GM18502 (cell line): ENCODE results near the gene RMP24.

ENCODE experiments used
- ATAC-seq: cut with Tn5 transposase; IDR thresholded peaks from one replicate; pipeline ENCODE4 v1.9.1; 2021; ENCODE audit warnings: mild to moderate bottlenecking; ENCODE audit not compliant: unreplicated experiment, poor library complexity

Gene RMP24

GRCh38 chr18:35972197-35973000, at the start of gene RMP24:
RMP24 (plus strand) TSS chr18:35972679.
- peak; percentile 96 for ATAC-seq

GRCh38 chr18:35923939-35924684, 48.4 kb upstream of the RMP24 start:
- no peak for ATAC-seq

GRCh38 chr18:35926884-35927283, 45.6 kb upstream of the RMP24 start:
- ATAC-seq = no peak

DNA sequence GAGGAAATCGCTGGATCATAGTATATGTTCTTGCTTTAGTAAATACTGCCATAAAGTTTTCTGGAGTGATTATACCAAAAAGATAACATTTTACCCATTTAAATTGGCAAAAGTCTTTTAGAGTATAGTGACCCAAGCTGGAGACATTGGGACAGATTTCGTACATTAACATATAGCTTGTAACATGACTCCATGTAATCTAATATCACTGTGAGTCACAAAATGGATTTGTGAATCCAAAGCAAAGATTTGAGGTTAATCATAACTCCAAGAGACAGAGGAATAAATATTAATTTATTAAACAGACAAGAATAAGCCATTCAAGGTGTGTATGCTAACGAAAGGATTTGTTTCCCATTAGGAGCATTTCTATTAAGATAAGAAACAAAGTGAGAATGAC, 45.0 kb upstream of the RMP24 start:
- ATAC-seq = no peak

GRCh38 chr18:35933982-35934381, 38.5 kb upstream of the RMP24 start:
- ATAC-seq = no peak

DNA sequence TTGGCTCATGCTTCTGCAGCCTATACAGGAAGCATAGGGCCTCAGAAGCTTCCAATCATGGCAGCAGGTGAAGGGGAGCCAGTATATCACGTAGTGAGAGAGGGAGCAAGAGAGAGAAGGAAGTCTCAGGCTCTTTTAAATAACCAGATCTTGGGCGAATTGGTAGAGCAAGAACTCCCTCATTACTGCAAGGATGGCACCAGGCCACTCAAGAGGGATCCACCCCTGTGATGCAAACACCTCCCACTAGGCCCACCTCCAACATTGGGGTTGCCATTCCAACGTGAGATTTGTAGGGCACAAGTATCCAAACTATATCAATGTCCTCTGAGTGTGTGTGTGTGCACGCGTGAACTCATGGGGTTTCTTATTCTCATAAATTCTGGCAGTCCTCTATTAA, 37.6 kb upstream of the RMP24 start:
- no peak for ATAC-seq

DNA sequence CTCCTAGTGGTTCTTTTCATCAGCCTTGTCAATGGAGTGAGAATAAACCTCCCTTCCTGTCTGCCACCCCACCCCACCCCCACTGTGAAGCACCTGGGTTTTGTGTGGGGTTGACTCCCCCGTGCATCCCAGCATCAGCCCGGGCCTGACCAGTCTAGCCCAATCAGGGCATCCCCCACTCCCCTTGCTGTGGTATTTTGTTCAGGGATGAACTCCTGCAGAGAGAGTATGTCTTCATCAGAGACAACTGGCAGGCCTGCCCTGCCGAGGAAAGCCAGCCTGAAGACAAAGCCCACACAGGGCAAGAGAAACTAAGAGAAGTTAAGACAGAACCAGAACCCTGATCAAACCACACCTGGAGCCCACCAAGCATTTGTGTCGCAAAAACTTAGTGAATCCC, 36.7 kb upstream of the RMP24 start:
- no peak for ATAC-seq

GRCh38 chr18:35936951-35937350, 35.5 kb upstream of the RMP24 start:
- ATAC-seq = no peak

DNA sequence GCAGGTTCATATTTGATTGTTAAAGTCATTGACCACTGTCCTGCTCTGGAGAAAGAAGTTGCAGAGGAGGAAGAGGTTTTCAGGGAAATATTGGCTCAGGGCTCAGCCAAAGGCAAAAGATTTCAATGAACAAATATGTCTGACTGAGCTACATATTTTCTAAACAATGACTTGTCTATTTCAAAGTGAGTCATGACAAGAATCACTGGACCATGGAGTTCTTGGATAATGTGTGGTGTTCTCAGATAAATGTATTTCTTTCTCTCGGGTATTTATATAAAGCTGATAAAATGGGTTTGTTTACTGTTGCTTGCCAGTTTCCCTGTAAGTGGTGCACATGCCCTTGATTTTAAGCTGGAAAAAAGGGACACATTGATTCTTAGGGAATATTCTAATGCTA, 34.3 kb upstream of the RMP24 start:
- no peak for ATAC-seq

GRCh38 chr18:35938562-35938961, 33.9 kb upstream of the RMP24 start:
- no peak for ATAC-seq

GRCh38 chr18:35939138-35939537, 33.3 kb upstream of the RMP24 start:
- no peak for ATAC-seq

DNA sequence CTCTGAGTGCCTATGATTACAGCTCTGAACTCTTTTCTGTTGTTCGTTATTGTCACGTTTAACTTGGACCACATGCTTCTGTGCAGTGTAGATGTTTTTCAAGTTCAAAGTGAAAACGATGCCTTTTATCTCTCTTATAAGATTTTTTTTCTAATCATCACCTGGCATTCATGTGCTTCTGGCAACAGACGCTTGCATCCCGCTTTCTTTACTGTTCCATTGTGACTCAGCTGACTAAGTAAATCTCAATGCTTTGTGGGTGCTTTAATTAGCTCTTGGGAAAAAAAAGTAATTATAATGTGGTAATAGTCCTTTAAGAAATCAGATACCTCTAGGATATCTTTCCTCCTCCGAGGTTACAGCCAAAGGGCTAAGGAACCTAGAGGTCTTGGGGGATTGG, 31.2 kb upstream of the RMP24 start:
- no peak for ATAC-seq

- ATAC-seq = no peak
Observed at GRCh38 chr18:35942133-35942532, 30.3 kb upstream of the RMP24 start.

DNA sequence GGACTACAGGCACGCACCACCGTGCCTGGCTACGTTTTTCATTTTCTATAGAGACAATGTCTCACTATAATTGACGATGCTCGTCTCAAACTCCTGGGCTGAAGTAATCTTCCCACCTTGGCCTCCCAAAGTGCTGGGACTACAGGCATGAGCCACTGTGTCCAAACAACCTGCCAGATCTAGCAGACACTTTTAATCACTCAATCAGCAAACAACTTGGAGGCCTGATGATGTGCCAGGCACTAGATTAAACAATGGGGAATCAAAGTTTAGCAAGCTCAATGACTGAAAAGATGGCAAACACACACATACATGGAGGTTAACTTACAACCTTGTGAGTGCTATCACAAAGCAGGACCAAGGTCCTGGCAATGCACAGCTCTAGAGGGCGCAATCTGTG, 29.8 kb upstream of the RMP24 start:
- no peak for ATAC-seq

GRCh38 chr18:35948080-35948479, 24.4 kb upstream of the RMP24 start:
- no peak for ATAC-seq

GRCh38 chr18:35949090-35949489, 23.4 kb upstream of the RMP24 start:
- ATAC-seq = no peak

- ATAC-seq = peak; percentile 86
Observed at GRCh38 chr18:35949903-35950627, 22.4 kb upstream of the RMP24 start.

DNA sequence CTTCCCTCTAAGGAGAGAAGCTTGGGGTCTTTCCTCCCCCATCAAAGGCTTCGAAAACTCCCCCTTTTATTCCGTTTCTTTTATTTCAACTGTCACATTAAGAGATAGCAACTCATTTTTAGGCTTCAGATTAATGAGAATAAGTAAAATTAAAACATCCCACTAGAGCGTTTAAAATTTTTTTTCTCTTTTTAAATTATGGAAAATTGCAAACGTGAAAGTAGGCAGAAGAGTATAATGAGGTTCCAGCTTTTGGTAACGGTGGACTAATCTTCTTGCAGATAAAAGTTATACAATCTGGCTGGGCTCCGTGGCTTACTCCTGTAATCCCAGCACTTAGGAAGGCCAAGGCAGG, 21.9 kb upstream of the RMP24 start:
- no peak for ATAC-seq

GRCh38 chr18:35953688-35954087, 18.8 kb upstream of the RMP24 start:
- ATAC-seq = peak; percentile 70

- ATAC-seq = no peak
Observed at GRCh38 chr18:35956226-35956625, 16.3 kb upstream of the RMP24 start.

- no peak for ATAC-seq
Observed at GRCh38 chr18:35962320-35962719, 10.2 kb upstream of the RMP24 start.
